GM23338 (cell line): Measurements from ENCODE around the gene HMGCS1. TPM values are rescaled to one million over a fixed set of nuclear protein-coding genes. Genes with fewer than 3 reads are reported as not detected.

ENCODE experiments used
- ATAC-seq: fragments of 200-7000 bp; cut with Tn5 transposase; 3 replicates; pipeline ENCODE4 v1.9.1; 2020
- DNase-seq: peaks from one replicate; pipeline ENCODE4 v3.0.0-alpha.2; 2015; ENCODE audit warnings: low spot score
- H2AFZ ChIP-seq: fragments of 200-600 bp; sonication (generic); 2 replicates; pipeline ENCODE4 v1.8.0; 2016; ENCODE audit warnings: antibody characterized with exemption, mild to moderate bottlenecking, moderate library complexity
- H3F3A ChIP-seq: fragments of 200-600 bp; sonication (generic); replicated peaks from 2 replicates; pipeline ENCODE4 v1.8.0; 2017; ENCODE audit warnings: antibody characterized with exemption, mixed run types, low read depth
- H3K27ac ChIP-seq: fragments of 200-600 bp; sonication (generic); 2 replicates; pipeline ENCODE4 v1.6.1; 2016; ENCODE audit warnings: low read depth
- H3K27me3 ChIP-seq: fragments of 200-600 bp; sonication (generic); 2 replicates; pipeline ENCODE4 v1.8.0; 2016; ENCODE audit warnings: mild to moderate bottlenecking, mixed run types, moderate library complexity; ENCODE audit not compliant: insufficient read depth
- H3K36me3 ChIP-seq: fragments of 200-600 bp; sonication (generic); 2 replicates; pipeline ENCODE4 v1.8.0; 2016; ENCODE audit warnings: mild to moderate bottlenecking; ENCODE audit not compliant: insufficient read depth
- H3K4me1 ChIP-seq: fragments of 200-600 bp; sonication (generic); 2 replicates; pipeline ENCODE4 v1.8.0; 2016; ENCODE audit warnings: mild to moderate bottlenecking, moderate library complexity; ENCODE audit not compliant: insufficient read depth
- H3K4me2 ChIP-seq: fragments of 200-600 bp; sonication (generic); 2 replicates; pipeline ENCODE4 v1.7.1; 2017; ENCODE audit warnings: mixed run types
- H3K4me3 ChIP-seq: fragments of 200-600 bp; sonication (generic); 2 replicates; pipeline ENCODE4 v1.6.1; 2016; ENCODE audit warnings: mixed run types
- H3K79me2 ChIP-seq: fragments of 200-600 bp; sonication (generic); replicated peaks from 2 replicates; pipeline ENCODE4 v1.8.0; 2017; ENCODE audit warnings: mild to moderate bottlenecking; ENCODE audit not compliant: insufficient read depth
- H3K9me2 ChIP-seq: fragments of 200-600 bp; sonication (generic); 2 replicates; pipeline ENCODE4 v1.8.0; 2017; ENCODE audit not compliant: insufficient read depth
- H4K20me1 ChIP-seq: fragments of 200-600 bp; sonication (generic); replicated peaks from 2 replicates; pipeline ENCODE4 v1.8.0; 2017; ENCODE audit warnings: mild to moderate bottlenecking; ENCODE audit not compliant: insufficient read depth
- H3K27ac Mint-ChIP-seq: 2 replicates; pipeline ENCODE4 v1.8.0; 2020; ENCODE audit warnings: inconsistent platforms, mild to moderate bottlenecking, moderate library complexity, mixed read lengths
- H3K27me3 Mint-ChIP-seq: 3 replicates; pipeline ENCODE4 v1.8.0; 2022; ENCODE audit warnings: low read depth, mild to moderate bottlenecking, moderate library complexity, mixed read lengths, inconsistent platforms; ENCODE audit not compliant: insufficient read depth, poor library complexity
- H3K36me3 Mint-ChIP-seq: 3 replicates; pipeline ENCODE4 v1.8.0; 2021; ENCODE audit warnings: low read depth, mild to moderate bottlenecking, inconsistent platforms, moderate library complexity, mixed read lengths
- H3K4me1 Mint-ChIP-seq: 3 replicates; pipeline ENCODE4 v1.8.0; 2020; ENCODE audit warnings: mild to moderate bottlenecking, inconsistent platforms, mixed read lengths
- H3K4me3 Mint-ChIP-seq: 3 replicates; pipeline ENCODE4 v1.8.0; 2021; ENCODE audit warnings: moderate library complexity, mild to moderate bottlenecking, inconsistent platforms, mixed read lengths
- H3K9me3 Mint-ChIP-seq: 3 replicates; pipeline ENCODE4 v1.8.0; 2020; ENCODE audit warnings: moderate library complexity, mild to moderate bottlenecking, inconsistent platforms, mixed read lengths
- CREB1 ChIP-seq: fragments of 250-450 bp; sonication (Bioruptor Pico); IDR thresholded peaks from 2 replicates; pipeline ENCODE4 v1.5.0; 2020; ENCODE audit warnings: low read depth, mild to moderate bottlenecking, moderate library complexity
- EZH2 ChIP-seq: fragments of 200-600 bp; sonication (generic); IDR thresholded peaks from one replicate; pipeline ENCODE4 v1.8.0; 2017; ENCODE audit warnings: antibody characterized with exemption, mild to moderate bottlenecking, low read depth; ENCODE audit not compliant: unreplicated experiment
- NANOG ChIP-seq: IDR thresholded peaks from 2 replicates; pipeline ENCODE4 v1.6.1; 2016; ENCODE audit warnings: antibody characterized with exemption, borderline replicate concordance
- POLR2AphosphoS5 ChIP-seq: IDR thresholded peaks from 2 replicates; pipeline ENCODE4 v1.6.1; 2016; ENCODE audit warnings: antibody characterized with exemption, low read depth
- ZNF331 ChIP-seq: fragments of 250-450 bp; sonication (Bioruptor Pico); IDR thresholded peaks from 2 replicates; pipeline ENCODE4 v1.5.0; 2020; ENCODE audit warnings: low read depth, mild to moderate bottlenecking, moderate library complexity
- polyA plus RNA-seq: library from polyadenylated mRNA; unstranded; fragments of >200 nt; fragmentation: Nextera tagmentation; extraction: Ambion mirVana; gene quantifications from 2 replicates; pipeline ENCODE4 v1.2.1, GENCODE V29; 2016
- total RNA-seq: library from RNA; depleted of rRNA; stranded (reverse); fragments of >200 nt; shearing (Covaris generic); gene quantifications from 2 replicates; pipeline ENCODE4 v1.2.3, GENCODE V29; 2014
- TF ChIP-seq, protein P1 (sequence below): fragments of 250-450 bp; sonication (Bioruptor Pico); IDR thresholded peaks from 2 replicates; pipeline ENCODE4 v1.5.0; 2020; ENCODE audit warnings: mild to moderate bottlenecking, moderate library complexity
- TF ChIP-seq, protein P2 (sequence below): IDR thresholded peaks from 2 replicates; pipeline ENCODE4 v1.6.1; 2016; ENCODE audit warnings: antibody characterized with exemption

The HMGCS1 gene
- total and polyA plus RNA-seq, 2 experiments from 2014 or later = 172 to 278 TPM

DNA sequence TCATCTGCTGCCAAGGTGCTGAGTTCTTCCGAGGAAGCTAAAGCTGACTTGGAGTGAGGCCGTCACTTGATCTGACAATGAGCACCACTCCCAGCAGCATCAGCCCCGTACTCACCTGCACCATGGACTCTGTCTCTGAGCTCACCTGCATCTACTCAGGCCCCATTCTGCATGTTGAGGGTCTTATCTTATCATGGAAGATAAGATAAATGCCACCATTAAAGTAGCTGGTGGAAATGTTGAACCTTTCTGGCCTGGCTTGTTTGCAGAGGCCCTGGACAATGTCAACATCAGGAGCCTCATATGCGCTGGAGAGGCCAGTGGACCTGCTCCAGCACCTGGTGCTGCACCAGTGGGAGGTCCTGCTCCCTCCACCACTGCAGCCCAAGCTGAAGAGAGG is 35.0 kb upstream of the HMGCS1 start:
- no peaks in the 10 kb centered on the region for H3K27me3 ChIP-seq
- Mint-ChIP-seq H3K27ac (no peak overlapping the region), H3K9me3 (peaks cover 7% of the 10 kb centered on the region; the same call in 2 of the 3 replicates), H3K36me3 (no peaks in the 10 kb centered on the region), H3K27me3 (no peaks in the 10 kb centered on the region), H3K4me3 (no peak overlapping the region), H3K4me1 (no peaks in the 10 kb centered on the region)
- no peaks in the 10 kb centered on the region for H3K36me3 ChIP-seq
- no peak overlapping the region for H3K4me3 ChIP-seq
- H3F3A ChIP-seq = no peaks in the 10 kb centered on the region
- no peak overlapping the region for H2AFZ ChIP-seq
- no peaks in the 10 kb centered on the region for H4K20me1 ChIP-seq
- ATAC-seq = no peak
- H3K27ac ChIP-seq = no peak overlapping the region
- no peaks in the 10 kb centered on the region for H3K79me2 ChIP-seq
- H3K4me1 ChIP-seq = no peaks in the 10 kb centered on the region
- H3K9me2 ChIP-seq = peaks cover 3% of the 10 kb centered on the region; the same call in 1 of the 2 replicates
- TF ChIP-seq EZH2 = no peak
- DNase-seq = no peak
- no peak overlapping the region for H3K4me2 ChIP-seq

DNA sequence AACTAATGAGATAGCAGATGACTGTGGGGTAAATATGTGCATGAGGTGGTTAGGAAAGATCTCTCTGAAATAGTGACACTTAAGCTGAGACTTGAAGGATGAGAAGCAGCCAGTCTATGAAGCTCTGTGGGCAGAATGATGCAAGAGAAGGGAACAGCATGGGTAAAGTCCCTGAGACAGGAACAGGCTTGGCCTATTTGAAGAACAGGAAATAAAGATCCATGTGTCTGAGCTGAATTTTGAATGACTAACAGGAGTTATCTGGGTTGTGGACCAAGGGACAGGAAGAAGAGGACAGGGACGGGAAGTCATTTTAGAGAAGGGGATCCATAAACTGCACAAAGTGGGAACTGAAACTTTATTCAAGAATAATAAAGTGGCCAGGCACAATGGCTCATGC is 25.6 kb upstream of the HMGCS1 start:
- Histone ChIP-seq H4K20me1 (no peaks in the 10 kb centered on the region), H3K4me3 (no peak overlapping the region), H3K4me1 (no peaks in the 10 kb centered on the region), H3K9me2 (no peaks in the 10 kb centered on the region), H2AFZ (no peak overlapping the region), H3F3A (no peaks in the 10 kb centered on the region), H3K27ac (no peak overlapping the region), H3K27me3 (no peaks in the 10 kb centered on the region), H3K79me2 (no peaks in the 10 kb centered on the region), H3K4me2 (no peak overlapping the region), H3K36me3 (no peaks in the 10 kb centered on the region)
- H3K4me1 Mint-ChIP-seq = no peaks in the 10 kb centered on the region
- peaks cover 20% of the 10 kb centered on the region for H3K36me3 Mint-ChIP-seq
- ATAC-seq (no peak), DNase-seq (no peak)
- peaks cover 2% of the 10 kb centered on the region for H3K27me3 Mint-ChIP-seq
- H3K4me3 Mint-ChIP-seq = no peak overlapping the region
- TF ChIP-seq ZNF331 (CRISPR knock-in tag) = no peak
- H3K27ac Mint-ChIP-seq = no peak overlapping the region
- H3K9me3 Mint-ChIP-seq = peaks cover 72% of the 10 kb centered on the region

DNA sequence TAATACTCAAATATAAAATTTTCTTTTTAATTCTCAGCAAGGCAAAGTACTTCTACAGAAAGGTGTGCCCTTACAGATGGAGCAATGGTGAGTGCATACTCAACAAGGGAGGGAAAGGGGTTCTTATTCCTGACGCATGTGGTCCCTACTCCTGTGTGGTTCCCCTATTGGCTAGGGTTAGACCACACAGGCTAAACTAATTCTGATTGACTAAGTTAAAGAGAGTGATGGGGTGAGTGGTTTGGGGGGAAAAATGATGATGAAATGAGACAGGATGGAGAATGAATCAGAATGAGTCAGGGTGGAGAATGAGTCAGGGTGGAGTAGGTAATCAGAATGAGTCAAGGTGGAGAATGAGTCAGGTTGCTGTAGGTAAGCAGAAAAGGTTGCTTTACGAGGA is 22.9 kb upstream of the HMGCS1 start:
- TF ChIP-seq NANOG (no peak), CREB1 (no peak), POLR2AphosphoS5 (no peak)
- TF ChIP-seq, protein P1, sequence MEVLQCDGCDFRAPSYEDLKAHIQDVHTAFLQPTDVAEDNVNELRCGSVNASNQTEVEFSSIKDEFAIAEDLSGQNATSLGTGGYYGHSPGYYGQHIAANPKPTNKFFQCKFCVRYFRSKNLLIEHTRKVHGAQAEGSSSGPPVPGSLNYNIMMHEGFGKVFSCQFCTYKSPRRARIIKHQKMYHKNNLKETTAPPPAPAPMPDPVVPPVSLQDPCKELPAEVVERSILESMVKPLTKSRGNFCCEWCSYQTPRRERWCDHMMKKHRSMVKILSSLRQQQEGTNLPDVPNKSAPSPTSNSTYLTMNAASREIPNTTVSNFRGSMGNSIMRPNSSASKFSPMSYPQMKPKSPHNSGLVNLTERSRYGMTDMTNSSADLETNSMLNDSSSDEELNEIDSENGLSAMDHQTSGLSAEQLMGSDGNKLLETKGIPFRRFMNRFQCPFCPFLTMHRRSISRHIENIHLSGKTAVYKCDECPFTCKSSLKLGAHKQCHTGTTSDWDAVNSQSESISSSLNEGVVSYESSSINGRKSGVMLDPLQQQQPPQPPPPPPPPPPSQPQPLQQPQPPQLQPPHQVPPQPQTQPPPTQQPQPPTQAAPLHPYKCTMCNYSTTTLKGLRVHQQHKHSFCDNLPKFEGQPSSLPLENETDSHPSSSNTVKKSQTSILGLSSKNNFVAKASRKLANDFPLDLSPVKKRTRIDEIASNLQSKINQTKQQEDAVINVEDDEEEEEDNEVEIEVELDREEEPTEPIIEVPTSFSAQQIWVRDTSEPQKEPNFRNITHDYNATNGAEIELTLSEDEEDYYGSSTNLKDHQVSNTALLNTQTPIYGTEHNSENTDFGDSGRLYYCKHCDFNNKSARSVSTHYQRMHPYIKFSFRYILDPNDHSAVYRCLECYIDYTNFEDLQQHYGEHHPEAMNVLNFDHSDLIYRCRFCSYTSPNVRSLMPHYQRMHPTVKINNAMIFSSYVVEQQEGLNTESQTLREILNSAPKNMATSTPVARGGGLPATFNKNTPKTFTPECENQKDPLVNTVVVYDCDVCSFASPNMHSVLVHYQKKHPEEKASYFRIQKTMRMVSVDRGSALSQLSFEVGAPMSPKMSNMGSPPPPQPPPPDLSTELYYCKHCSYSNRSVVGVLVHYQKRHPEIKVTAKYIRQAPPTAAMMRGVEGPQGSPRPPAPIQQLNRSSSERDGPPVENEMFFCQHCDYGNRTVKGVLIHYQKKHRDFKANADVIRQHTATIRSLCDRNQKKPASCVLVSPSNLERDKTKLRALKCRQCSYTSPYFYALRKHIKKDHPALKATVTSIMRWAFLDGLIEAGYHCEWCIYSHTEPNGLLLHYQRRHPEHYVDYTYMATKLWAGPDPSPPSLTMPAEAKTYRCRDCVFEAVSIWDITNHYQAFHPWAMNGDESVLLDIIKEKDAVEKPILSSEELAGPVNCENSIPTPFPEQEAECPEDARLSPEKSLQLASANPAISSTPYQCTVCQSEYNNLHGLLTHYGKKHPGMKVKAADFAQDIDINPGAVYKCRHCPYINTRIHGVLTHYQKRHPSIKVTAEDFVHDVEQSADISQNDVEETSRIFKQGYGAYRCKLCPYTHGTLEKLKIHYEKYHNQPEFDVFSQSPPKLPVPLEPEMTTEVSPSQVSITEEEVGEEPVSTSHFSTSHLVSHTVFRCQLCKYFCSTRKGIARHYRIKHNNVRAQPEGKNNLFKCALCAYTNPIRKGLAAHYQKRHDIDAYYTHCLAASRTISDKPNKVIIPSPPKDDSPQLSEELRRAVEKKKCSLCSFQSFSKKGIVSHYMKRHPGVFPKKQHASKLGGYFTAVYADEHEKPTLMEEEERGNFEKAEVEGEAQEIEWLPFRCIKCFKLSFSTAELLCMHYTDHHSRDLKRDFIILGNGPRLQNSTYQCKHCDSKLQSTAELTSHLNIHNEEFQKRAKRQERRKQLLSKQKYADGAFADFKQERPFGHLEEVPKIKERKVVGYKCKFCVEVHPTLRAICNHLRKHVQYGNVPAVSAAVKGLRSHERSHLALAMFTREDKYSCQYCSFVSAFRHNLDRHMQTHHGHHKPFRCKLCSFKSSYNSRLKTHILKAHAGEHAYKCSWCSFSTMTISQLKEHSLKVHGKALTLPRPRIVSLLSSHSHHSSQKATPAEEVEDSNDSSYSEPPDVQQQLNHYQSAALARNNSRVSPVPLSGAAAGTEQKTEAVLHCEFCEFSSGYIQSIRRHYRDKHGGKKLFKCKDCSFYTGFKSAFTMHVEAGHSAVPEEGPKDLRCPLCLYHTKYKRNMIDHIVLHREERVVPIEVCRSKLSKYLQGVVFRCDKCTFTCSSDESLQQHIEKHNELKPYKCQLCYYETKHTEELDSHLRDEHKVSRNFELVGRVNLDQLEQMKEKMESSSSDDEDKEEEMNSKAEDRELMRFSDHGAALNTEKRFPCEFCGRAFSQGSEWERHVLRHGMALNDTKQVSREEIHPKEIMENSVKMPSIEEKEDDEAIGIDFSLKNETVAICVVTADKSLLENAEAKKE (CRISPR knock-in tag) = no peak
- TF ChIP-seq, protein P2, sequence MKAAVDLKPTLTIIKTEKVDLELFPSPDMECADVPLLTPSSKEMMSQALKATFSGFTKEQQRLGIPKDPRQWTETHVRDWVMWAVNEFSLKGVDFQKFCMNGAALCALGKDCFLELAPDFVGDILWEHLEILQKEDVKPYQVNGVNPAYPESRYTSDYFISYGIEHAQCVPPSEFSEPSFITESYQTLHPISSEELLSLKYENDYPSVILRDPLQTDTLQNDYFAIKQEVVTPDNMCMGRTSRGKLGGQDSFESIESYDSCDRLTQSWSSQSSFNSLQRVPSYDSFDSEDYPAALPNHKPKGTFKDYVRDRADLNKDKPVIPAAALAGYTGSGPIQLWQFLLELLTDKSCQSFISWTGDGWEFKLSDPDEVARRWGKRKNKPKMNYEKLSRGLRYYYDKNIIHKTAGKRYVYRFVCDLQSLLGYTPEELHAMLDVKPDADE = no peak
- Mint-ChIP-seq H3K27ac (no peak overlapping the region), H3K36me3 (peaks cover 32% of the 10 kb centered on the region), H3K4me3 (no peak overlapping the region), H3K9me3 (peaks cover 56% of the 10 kb centered on the region), H3K4me1 (no peaks in the 10 kb centered on the region), H3K27me3 (peaks cover 2% of the 10 kb centered on the region)
- no peaks in the 10 kb centered on the region for H3K27me3 ChIP-seq
- H3K79me2 ChIP-seq = no peaks in the 10 kb centered on the region
- H3K27ac ChIP-seq = no peak overlapping the region
- no peaks in the 10 kb centered on the region for H3F3A ChIP-seq
- DNase-seq (no peak), ATAC-seq (no peak)
- no peaks in the 10 kb centered on the region; the same call in 1 of the 2 replicates for H3K36me3 ChIP-seq
- no peaks in the 10 kb centered on the region for H3K4me1 ChIP-seq
- no peak overlapping the region for H3K4me2 ChIP-seq
- H3K9me2 ChIP-seq = no peaks in the 10 kb centered on the region
- no peak overlapping the region for H3K4me3 ChIP-seq
- H2AFZ ChIP-seq = no peak overlapping the region
- H4K20me1 ChIP-seq = no peaks in the 10 kb centered on the region
